CD4-positive, alpha-beta T cell treated with Interferon alpha-2 for 1 hour (primary cell): Measurements from ENCODE around the gene PSG3.
"Not testable (repeated sequence)": the region's sequence is repeated elsewhere in the genome, so short reads cannot be mapped to it uniquely, and the experiment has no call there.

Experiments used
- DNase-seq, 2 donors: peaks; one replicate each; pipeline ENCODE4 v3.0.0-alpha.2; 2020 to 2022

PSG3 gene

GRCh38 chr19:42740381-42740780 lies at the start of gene PSG3:
Gene PSG3 (minus strand): TSS chr19:42740481. CDS start chr19:42740384, 97 bp downstream.
- DNase-seq, result not testable (repeated sequence)

- DNase-seq, result not testable (repeated sequence)
Observed at GRCh38 chr19:42788766-42789165, 48.5 kb upstream of the PSG3 start.

- not testable (repeated sequence) for DNase-seq
Observed at GRCh38 chr19:42787766-42788165, 47.5 kb upstream of the PSG3 start.

- peak; percentile 5 to 19 for DNase-seq
Observed at GRCh38 chr19:42776750-42777612, 36.7 kb upstream of the PSG3 start.

- DNase-seq, result not testable (repeated sequence)
Observed at GRCh38 chr19:42774510-42775158, 34.4 kb upstream of the PSG3 start.

DNA sequence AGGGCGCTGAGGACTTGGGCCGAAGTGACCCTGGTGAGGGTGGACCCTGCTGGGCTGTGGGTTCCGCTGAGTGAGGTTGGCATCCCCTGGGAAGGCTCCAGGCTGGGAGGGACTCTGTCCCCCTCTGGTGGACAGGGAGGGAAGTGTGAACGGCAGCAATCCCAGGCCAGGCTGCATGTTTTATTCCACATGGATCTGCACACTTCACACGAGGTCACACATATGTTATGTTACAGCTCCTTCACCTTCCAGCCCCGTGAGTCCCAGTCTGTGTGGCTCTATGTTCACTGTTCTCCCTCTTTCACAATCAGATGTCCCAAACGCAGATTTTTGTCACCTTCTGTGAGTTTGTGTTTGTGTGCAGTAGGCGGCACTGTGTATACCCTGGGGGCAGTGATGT lies 27.0 kb upstream of the PSG3 start:
- DNase-seq, result not testable (repeated sequence)

DNA sequence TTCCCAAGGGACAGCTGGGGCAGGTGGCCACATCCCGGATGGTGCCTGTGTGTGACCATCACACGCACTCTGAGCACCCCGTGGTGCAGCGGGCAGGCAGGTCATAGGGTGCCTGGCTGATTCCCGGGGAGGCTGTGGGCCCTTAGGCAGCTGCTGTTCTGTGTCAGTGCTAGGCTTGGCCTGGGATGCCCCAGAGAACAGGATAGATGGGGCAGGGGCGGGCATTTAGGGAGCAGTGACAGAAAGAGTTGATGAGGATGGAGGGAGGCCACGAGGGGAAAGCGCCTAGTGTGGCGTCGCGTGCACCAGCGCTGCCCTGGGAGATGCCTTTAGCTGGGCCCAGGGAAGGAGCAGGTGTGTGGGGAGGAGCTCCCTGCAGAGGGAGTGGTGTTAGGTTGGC lies 26.6 kb upstream of the PSG3 start:
- DNase-seq, result not testable (repeated sequence)

DNA sequence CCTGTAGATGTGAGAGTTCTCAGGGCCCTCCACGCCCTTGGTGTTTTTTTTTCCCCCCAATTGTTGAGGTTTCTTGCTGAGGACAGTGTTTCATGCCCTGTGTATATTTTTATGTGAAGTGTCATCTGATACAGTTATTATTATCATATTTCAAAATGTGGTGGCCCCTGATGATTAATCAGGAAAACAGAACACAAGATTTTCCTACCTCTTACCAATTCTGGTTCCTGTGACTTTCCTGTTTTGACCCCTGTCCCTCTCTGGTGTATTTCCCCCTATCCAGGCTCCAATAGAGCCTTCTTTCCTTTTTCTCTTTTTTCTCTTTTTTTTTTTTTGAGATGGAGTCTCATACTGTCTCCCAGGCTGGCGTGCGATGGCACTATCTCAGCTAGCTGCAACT lies 24.6 kb upstream of the PSG3 start:
- DNase-seq, result no peak

DNA sequence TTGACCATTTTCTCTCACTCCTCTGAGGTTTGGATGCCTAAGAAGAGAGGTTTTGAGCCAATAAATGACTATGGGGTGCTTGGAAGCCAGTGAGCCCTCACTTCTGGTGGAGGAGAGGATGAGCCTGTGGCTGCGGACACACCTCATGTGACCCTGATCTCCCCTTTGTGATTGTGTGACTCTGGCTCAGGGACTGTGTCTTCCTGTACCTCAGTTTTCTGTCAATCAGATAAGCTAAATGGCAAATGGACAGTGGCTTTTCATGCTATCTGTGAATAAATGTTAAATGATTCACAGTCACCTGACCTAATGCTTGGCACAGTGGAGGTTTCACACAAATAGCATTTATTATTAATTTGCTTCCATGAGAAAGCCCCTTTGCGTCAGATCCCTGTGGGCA lies 22.5 kb upstream of the PSG3 start:
- no peak for DNase-seq

DNA sequence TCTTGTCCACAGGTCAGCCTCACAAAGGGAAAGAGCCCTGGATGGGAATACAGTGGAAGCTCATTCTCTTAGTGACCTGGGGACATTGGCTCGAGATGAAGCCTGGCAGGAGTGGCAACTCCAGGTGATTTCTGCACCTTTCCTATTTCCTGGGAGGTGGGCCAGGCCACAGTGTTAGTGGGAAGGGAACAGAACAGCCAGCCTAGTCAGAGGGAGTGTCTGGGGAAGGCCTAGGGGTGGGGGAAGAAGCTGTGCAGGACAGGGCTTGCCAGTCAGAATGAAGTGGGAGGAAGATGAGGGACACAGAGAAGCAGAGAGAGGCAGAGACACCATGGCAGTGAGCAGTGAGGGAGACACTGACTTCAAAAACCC lies 21.6 kb upstream of the PSG3 start:
- not testable (repeated sequence) for DNase-seq

DNA sequence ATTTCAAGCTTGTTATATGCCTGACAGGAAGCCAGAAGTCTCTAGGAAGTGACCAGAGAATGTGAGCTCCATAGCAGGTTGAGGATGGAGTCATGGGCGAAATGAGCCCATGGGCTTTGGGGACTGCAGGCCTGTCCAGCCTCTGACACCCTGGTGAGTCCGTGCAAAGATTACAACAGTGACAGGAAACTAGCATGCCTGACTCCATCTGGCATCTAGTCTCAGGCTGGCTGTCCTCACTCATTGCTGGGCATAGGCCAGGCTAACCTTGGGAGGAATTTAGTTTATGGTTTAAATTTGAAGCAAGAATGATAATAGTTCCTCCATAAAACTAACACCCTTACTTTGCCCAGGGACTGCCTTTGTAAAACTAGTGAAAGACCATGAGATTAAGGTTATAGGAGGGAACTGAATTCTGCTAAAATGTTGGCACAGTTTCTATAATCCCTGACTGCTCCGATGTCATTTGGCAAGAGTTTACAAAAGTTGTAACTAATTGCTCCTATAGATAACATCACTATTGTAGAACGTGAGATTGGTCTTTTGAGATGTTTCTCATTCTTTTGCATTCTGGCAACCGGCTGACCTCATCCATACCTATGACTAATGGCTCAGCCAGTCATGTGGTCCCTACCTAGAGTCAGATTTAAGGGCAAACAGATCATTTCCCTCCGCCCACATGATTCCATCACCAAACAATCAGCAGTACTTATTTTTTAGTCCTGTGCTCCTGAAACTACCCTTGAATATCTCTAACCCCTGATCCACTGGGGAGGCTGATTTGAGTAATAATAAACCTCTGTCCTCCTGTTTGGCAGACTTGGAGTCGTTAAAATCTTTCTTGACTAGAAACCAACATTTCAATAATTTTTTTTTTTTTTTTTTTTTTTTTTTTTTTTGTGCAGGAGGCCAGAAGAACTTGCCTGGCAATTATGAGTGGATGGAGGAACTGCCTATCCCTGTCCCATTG lies 21.0 kb upstream of the PSG3 start:
- DNase-seq, result not testable (repeated sequence)

DNA sequence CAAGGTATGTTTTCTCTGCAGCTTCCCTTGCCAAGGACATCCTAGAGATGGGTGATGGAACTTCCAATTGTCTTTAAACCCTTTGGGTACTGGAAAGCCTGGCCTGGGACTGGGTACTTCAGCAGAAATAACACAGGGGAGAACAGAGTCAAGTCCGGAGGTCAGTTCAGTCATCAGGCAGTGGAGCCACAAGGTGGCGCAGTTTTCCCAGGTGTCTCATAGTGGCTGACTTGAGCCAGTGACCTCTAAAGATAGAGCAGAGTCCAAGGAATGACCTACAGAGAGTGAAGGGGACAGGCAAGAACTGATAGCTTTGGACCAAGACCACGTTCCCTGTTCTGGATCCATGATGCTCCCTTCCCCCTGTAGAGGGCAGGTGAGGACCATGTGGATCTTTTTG lies 18.4 kb upstream of the PSG3 start:
- not testable (repeated sequence) for DNase-seq

DNA sequence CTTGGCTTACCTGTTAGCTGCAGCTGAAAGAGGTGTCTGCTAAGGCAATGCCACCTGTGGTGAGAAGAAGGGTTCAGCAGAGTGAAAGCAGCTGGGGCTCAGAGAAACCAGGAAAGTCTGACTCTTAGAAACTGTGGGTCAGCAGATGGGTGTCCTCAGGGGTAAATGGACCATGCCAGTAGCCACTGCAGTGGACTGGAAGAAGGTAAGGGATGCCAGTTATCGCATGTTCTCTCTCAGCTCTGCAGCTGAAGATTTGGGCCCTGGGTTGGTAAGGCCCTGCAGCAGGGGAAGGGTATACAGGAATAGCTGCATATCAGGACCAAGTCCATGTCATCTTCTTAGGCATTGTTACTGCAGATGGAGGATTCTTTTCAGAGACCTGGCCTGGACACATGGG lies 12.0 kb upstream of the PSG3 start:
- DNase-seq, result not testable (repeated sequence)

DNA sequence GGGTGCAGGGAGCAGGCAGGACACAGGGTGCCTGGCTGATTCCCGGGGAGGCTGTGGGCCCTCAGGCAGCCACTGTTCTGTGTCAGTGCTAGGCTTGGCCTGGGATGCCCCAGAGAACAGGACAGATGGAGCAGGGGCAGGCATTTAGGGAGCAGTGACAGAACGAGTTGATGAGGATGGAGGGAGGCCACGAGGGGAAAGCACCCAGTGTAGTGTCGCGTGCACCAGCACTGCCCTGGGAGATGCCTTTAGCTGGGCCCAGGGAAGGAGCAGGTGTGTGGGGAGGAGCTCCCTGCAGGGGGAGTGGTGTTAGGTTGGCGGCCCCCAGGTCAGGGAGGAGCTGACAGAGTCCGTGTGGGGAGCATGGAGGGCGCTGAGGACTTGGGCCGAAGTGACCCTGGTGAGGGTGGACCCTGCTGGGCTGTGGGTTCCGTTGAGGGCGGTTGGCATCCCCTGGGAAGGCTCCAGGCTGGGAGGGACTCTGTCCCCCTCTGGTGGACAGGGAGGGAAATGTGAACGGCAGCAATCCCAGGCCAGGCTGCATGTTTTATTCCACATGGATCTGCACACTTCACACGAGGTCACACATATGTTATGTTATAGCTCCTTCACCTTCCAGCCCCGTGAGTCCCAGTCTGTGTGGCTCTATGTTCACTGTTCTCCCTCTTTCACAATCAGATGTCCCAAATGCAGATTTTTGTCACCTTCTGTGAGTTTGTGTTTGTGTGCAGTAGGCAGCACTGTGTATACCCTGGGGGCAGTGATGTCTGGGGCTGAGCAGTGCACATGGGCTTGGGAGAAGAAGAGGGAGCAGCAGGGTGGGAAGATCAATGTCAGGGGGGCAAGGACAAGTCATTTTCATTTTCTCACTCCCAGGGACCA lies 1.7 kb upstream of the PSG3 start:
- DNase-seq, result not testable (repeated sequence)

DNA sequence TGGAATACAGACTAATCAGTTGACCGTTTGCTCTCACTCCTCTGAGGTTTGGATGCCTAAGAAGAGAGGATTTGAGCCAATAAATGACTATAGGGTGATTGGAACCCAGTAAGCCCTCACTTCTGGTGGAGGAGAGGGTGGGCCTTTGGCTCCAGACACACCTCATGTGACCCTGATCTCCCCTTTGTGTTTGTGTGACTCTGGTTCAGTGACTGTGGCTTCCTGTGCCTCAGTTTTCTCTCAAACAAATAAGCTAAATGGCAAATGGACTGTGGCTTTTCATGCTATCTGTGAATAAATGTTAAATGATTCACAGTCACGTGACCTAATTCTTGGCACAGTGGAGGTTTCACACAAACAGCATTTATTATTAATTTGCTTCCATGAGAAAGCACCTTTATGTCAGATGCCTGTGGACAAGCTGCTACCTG lies 2.7 kb downstream of the PSG3 start:
- not testable (repeated sequence) for DNase-seq

- DNase-seq, result not testable (repeated sequence)
Observed at GRCh38 chr19:42728341-42728740, 11.9 kb downstream of the PSG3 start.

- DNase-seq, result not testable (repeated sequence)
Observed at GRCh38 chr19:42714000-42714399, 26.3 kb downstream of the PSG3 start.

DNA sequence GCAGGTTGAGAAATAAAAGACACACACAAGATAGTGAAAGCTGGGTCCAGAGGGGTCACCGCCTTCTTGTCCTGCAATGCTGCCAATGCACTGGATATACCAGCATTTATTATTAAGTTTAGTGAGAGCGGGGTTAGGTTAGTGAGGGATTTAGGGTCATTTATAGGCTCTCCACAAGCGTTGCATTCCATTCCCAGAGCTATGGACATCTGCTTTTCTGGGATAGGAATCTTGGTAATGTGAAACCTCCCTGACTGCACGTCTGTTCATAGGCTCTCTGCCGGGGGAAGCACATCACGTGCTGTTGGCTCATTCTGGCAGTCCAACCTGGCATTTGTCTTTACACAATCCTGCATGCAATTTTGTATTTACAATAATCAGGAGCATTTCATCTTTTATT lies 27.5 kb downstream of the PSG3 start:
- DNase-seq, result not testable (repeated sequence)

GRCh38 chr19:42710986-42711385 lies 29.3 kb downstream of the PSG3 start:
- not testable (repeated sequence) for DNase-seq

- no peak for DNase-seq
Observed at GRCh38 chr19:42697884-42698283, 42.4 kb downstream of the PSG3 start.

GRCh38 chr19:42695811-42696503 lies 44.3 kb downstream of the PSG3 start:
- DNase-seq, result no peak
